GM19238 (cell line): Measurements from ENCODE around the gene AQR.

ENCODE experiments used
- DNase-seq: peaks from one replicate; pipeline ENCODE4 v3.0.0; 2011; ENCODE audit warnings: low spot score; ENCODE audit not compliant: insufficient read length

Gene AQR

GRCh38 chr15:34883042-34883441 is 86.5 kb downstream of the AQR start:
- no peak for DNase-seq

- DNase-seq = no peak
These were observed 90.4 kb downstream of the AQR start for GRCh38 chr15:34879107-34879506.

DNA sequence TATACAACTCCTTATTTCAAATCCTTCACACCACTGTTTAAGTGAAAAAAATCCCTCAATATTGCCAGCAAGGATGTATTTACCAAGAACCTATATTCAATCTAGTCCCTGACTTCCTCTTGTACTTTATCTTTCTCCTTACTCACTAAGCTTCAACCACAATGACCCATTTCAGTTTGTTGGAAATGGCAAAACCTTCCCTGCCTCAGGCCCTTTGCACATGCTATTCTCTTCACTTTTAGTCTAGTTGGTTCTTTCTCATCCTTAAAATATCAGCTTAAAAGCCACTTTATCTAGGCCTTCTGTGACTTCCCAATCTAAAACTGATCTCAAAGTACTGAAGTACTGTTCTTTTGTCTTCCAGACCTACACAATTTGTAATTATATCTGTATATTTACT is 92.9 kb downstream of the AQR start:
- no peak for DNase-seq

DNA sequence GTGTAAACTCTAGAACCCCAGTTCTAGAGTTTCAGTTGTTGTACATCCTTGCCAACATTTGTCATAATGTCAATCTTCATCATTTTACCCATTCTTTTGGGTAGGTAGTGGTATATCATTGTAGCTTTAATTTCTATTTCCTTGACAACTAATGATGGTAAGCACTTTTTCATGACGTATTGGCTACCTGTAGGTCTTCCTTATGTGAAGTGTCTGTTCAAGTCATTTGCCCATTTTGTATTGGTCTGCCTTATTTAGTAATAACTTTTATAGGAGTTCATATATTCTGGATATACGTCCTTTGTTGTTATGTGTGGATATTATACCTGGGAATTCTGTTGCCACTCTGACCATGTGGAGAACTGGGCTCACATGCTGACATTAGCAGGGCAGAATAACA is 100.4 kb downstream of the AQR start:
- DNase-seq = no peak

GRCh38 chr15:34865531-34865930 is 104.0 kb downstream of the AQR start:
- no peak for DNase-seq

GRCh38 chr15:34861214-34861613 is 108.3 kb downstream of the AQR start:
- no peak for DNase-seq

- no peak for DNase-seq
These were observed 113.6 kb downstream of the AQR start for GRCh38 chr15:34855893-34856292.

- DNase-seq = no peak
These were observed 114.1 kb downstream of the AQR start for GRCh38 chr15:34855413-34855812.

DNA sequence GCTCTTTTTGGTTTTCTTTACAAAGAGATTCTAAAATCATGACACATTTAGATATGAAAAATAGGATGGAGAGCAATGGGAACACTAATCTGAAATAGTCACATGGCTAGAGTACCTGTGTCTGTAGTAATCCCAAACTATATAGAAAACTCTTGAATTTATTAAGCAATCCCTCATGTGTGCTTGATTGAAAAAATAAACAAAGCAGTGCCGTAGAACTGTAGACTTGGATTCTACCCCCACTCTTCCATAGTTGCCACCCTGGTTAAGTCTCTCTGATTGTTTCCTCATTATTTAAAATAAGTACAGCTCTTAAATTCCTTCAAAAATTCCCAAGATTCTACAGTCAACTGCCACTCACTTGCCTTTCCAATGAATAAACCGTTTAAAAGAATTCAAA is 115.3 kb downstream of the AQR start:
- no peak for DNase-seq

DNA sequence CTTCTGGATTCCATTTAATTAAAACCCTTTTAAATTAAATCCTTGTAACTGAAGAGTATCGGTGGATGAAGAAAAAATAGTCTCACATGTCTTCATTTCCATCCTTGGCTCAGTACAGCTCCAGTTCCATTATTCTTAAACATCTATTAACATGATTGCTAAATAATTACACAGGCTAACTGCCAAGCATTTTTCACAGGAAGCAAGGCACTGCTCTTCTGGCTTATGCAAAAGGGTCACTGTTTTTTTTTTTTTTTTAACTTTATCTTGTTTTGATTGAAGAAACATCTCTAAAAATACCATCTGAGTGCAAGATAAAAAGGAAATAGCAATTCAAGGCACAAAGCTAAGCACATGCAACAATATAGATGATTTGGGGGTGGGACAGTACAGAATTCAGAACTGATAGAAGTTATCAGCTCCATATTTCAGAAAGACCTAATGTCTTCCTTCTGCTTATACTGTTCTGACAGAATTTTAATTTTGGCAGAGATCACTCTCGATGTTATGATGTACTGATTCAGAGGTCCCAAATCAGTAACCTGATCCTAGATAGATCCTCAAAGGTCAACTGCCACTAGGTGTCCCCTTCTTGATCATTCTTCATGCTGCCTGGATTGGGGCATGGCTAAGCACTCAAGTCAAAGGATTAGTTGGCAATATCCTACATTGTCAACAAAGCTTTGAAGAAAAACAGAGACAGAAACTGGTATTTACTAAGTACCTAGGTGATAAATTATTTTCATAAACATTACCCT is 116.4 kb downstream of the AQR start:
- DNase-seq = no peak

- no peak for DNase-seq
These were observed 117.8 kb downstream of the AQR start for GRCh38 chr15:34851751-34852150.

- DNase-seq = no peak
These were observed 118.5 kb downstream of the AQR start for GRCh38 chr15:34851007-34851406.

DNA sequence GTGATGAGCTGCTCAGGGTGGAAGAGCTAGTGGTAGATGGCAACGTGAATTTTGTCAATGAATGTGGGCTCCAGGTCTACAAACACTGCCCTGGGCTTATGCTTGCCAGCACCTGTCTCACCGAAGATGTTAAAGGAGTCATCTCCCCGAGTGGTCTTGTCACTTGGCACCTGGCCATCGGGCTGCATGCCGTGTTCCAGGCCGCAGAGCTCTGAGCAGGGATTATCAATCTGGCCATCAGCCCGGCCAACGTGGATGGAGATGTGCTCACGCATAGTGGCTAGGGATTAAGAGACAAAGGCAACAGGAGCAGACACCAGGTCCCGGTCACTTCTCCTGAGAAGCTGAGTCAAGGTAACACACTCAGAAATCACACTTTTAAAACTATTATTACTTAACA is 119.4 kb downstream of the AQR start:
- no peak for DNase-seq

GRCh38 chr15:34849364-34849959 is 120.1 kb downstream of the AQR start:
- no peak for DNase-seq

DNA sequence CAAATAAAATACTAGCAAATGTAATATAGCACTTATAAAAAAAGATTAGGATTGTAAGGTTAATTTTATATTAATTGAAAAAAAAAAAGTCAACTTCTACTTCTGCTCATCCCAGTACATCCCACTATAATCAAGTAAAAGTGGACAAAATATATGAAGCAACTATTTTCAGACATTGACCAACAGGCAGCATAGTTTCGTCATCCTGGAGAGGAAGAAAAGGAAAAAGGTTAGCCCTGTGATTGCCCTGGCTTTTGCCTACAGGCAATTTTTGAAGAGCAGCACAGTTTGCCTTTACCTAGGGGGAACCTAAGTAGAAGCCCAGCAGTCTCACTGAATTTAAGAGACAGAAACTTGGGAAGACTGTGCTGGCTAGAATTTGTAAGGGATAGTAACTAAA is 121.9 kb downstream of the AQR start:
- no peak for DNase-seq

DNA sequence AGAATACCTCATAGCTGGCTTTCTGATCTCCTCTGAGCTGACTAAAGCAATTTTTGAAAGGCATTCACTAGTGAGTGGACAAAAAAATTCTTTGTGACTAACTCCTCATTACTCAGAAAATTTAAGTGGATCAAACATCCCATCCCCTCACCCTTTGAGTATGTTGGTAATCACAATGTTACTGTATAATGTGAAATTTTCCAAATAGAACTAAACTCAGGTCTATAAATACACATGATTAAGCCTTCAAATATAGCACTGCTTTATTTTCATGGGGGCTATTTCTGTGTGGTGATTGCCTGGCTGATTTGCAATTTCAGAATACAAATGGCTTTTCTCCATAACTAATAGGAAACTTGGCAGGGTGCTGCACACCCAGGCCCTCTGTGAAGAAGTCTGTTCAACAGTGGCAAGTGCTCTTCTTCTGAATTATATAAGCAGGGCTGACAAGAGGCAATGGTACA is 128.2 kb downstream of the AQR start:
- DNase-seq = no peak

DNA sequence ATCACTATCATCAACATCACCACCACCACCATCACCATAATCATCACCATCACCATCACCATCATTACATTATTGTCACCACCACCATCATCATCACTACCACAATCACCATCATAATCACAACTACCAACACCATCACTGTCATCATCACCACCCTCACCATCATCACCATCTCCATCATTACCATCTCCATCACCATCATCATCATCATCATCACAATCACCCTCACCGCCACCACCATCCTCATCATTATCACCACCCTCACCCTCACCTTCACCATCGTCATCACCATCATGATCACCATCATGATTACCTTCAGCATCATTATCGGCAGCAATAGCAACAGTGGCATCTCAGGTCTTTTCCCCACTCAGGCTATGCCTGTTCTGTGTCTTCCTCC is 131.3 kb downstream of the AQR start:
- DNase-seq = no peak

- DNase-seq = no peak
These were observed 132.1 kb downstream of the AQR start for GRCh38 chr15:34837246-34838016.

DNA sequence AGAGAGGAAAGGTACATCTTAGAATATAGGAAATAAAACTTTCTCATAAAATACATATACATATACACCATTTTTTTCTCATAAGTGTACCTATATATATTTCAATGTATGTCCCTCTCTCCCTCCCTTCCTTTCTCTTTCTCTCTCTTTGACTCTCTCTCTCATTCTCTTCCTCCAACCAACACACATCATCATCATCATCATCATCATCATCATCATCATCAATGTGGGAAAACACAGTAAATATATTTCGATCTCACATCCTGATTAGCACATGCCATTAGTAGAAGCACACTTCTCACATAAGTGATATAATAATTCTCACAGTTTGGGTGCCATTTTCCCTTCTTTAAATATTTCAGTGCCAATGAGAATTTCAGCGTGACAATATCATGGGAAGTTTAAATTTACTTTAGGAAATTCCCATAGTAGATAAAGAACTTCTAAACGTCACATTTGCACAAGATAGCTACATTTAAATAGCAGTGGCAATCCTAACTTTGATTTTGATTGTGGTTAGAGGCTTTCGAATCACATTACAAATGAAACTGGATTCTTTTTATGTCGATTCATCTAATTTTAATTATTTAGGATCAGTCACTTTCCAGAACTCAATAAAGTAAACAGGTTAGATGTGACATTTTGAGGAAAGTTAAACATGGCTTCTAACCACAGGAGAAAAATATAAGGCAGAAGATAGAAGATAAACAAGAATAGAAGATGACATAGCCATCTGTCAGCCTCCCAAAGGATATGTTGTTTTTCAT is 141.2 kb downstream of the AQR start:
- DNase-seq = no peak

- DNase-seq = no peak
These were observed 147.7 kb downstream of the AQR start for GRCh38 chr15:34821831-34822230.

GRCh38 chr15:34820110-34820509 is 149.4 kb downstream of the AQR start:
- DNase-seq = no peak

DNA sequence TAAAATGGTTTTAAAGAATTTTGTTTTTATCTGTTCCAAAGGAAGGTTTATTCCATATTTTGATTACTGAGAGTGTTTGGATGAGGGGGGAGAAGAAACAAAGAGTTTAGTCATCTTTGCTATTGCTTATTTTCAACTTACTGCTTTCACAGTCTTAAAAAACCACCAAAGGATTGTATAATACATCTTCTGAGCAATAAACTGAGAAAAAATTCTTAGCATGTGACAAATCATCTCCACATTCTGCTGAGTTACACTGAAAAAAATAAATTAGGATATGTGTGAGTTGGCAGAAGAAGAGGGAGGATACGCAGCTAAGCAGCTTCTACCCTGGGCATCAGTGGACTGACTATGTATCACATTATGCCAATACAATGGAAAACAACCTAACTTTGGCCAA is 151.0 kb downstream of the AQR start:
- DNase-seq = no peak
